Gastroesophageal sphincter (tissue), 3 donors: Measurements from ENCODE around the gene DIAPH2.

Source experiments
- EP300 ChIP-seq: sonication (generic); formaldehyde crosslinking; IDR thresholded peaks from one replicate; pipeline ENCODE4 v1.6.1; 2017; ENCODE audit warnings: antibody characterized with exemption, mild to moderate bottlenecking
- POLR2A ChIP-seq, 2 donors: fragments of 450-650 bp; IDR thresholded peaks; one replicate each; pipeline ENCODE4 v1.6.1; 2017; ENCODE audit warnings: antibody characterized with exemption in 2 of 2, mild to moderate bottlenecking in 2 of 2, moderate library complexity in 1 of 2
- TF ChIP-seq, protein P1 (sequence below), 4 experiments: fragments of 200-600 bp in 2 of 4; fragments of 450-650 bp in 2 of 4; sonication (generic) in 1 of 4; IDR thresholded peaks; one replicate each; pipeline ENCODE4 v1.5.1; 2017 to 2019; ENCODE audit warnings: antibody characterized with exemption in 4 of 4, mild to moderate bottlenecking in 2 of 4, moderate library complexity in 2 of 4

DNA sequence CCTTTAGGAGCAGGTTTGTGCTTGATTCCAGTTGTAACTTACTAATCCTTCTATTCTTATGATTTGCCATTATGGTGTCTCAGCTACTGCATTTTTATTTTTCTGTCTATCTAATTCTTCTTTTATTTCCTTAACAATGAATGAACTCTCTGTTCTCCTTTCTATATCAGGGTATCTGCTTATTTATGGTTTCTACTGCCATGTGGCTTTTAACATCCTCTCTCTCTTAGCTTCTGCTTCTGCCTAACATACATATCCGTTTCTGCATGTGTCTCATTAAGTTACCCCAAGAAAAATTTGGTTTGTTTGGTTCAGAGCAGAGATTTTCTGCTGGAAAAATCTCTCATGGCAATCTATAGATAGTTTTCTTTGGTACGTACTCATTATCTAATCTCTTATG, 813.5 kb downstream of the DIAPH2 start:
- no peak for TF ChIP-seq POLR2A (IDR thresholded peaks at IDR 0.05)
- TF ChIP-seq, protein P1, sequence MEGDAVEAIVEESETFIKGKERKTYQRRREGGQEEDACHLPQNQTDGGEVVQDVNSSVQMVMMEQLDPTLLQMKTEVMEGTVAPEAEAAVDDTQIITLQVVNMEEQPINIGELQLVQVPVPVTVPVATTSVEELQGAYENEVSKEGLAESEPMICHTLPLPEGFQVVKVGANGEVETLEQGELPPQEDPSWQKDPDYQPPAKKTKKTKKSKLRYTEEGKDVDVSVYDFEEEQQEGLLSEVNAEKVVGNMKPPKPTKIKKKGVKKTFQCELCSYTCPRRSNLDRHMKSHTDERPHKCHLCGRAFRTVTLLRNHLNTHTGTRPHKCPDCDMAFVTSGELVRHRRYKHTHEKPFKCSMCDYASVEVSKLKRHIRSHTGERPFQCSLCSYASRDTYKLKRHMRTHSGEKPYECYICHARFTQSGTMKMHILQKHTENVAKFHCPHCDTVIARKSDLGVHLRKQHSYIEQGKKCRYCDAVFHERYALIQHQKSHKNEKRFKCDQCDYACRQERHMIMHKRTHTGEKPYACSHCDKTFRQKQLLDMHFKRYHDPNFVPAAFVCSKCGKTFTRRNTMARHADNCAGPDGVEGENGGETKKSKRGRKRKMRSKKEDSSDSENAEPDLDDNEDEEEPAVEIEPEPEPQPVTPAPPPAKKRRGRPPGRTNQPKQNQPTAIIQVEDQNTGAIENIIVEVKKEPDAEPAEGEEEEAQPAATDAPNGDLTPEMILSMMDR (IDR thresholded peaks at IDR 0.05) = no peak
- no peak for TF ChIP-seq EP300
